HEK293T (cell line): ENCODE results near the gene RNF220.

Source experiments
- ARNT ChIP-seq: fragments of 450-650 bp; IDR thresholded peaks from 2 replicates; pipeline ENCODE4 v1.6.1; 2017; ENCODE audit warnings: mild to moderate bottlenecking
- BHLHE40 ChIP-seq: fragments of 450-650 bp; IDR thresholded peaks from 2 replicates; pipeline ENCODE4 v1.6.1; 2016; ENCODE audit warnings: mild to moderate bottlenecking, moderate library complexity, borderline replicate concordance
- ELF4 ChIP-seq: fragments of 450-650 bp; IDR thresholded peaks from 2 replicates; pipeline ENCODE4 v1.6.1; 2017; ENCODE audit warnings: antibody characterized with exemption
- FOXA1 ChIP-seq: fragments of 450-650 bp; IDR thresholded peaks from 2 replicates; pipeline ENCODE4 v1.6.1; 2016; ENCODE audit warnings: mild to moderate bottlenecking
- FOXK2 ChIP-seq: fragments of 450-650 bp; IDR thresholded peaks from 2 replicates; pipeline ENCODE4 v1.6.1; 2016; ENCODE audit warnings: mild to moderate bottlenecking
- FOXM1 ChIP-seq: fragments of 450-650 bp; IDR thresholded peaks from 2 replicates; pipeline ENCODE4 v1.6.1; 2017; ENCODE audit warnings: mild to moderate bottlenecking, borderline replicate concordance
- L3MBTL2 ChIP-seq: fragments of 450-650 bp; conservative IDR thresholded peaks from 2 replicates; pipeline ENCODE4 v1.6.1; 2016; ENCODE audit warnings: mild to moderate bottlenecking
- LEF1 ChIP-seq: fragments of 450-650 bp; IDR thresholded peaks from 2 replicates; pipeline ENCODE4 v1.6.1; 2017; ENCODE audit warnings: mild to moderate bottlenecking, borderline replicate concordance
- NFRKB ChIP-seq: fragments of 450-650 bp; IDR thresholded peaks from 2 replicates; pipeline ENCODE4 v1.6.1; 2016; ENCODE audit warnings: mild to moderate bottlenecking, moderate library complexity
- SP1 ChIP-seq: fragments of 450-650 bp; IDR thresholded peaks from 2 replicates; pipeline ENCODE4 v1.6.1; 2017
- SUZ12 ChIP-seq: fragments of 450-650 bp; IDR thresholded peaks from 2 replicates; pipeline ENCODE4 v1.6.1; 2016; ENCODE audit warnings: mild to moderate bottlenecking
- TARDBP ChIP-seq: fragments of 450-650 bp; IDR thresholded peaks from 2 replicates; pipeline ENCODE4 v1.6.1; 2016
- ZNF384 ChIP-seq: fragments of 450-650 bp; IDR thresholded peaks from 2 replicates; pipeline ENCODE4 v1.6.1; 2016
- TF ChIP-seq, protein P1 (sequence below): fragments of 450-650 bp; IDR thresholded peaks from 2 replicates; pipeline ENCODE4 v1.6.1; 2016

DNA sequence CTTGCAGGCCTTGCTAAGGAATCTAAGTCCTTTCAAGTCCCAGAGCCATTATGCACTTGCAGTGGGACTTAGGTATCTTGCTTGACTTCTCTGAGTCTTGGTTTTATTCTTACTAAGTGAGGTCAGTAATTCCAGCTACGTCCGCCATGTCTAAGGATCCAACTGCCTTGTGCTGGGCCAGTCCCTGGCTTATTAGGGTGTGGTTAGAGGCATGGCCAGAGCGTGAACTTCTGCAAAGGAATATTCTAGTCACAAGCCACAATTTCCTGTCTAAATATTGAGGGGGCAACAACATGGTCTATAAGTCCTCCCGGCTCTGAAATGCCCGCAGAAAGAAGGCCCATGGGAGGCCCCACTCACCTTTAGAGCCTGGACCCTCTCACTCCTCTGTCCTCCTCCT lies 186.3 kb downstream of the RNF220 start:
- TF ChIP-seq SP1 (no peak), ELF4 (no peak), ZNF384 (no peak), FOXM1 (no peak), NFRKB (no peak), L3MBTL2 (no peak), TARDBP (no peak), FOXA1 (no peak), FOXK2 (no peak), SUZ12 (no peak), BHLHE40 (no peak), LEF1 (no peak), ARNT (no peak)
- TF ChIP-seq, protein P1, sequence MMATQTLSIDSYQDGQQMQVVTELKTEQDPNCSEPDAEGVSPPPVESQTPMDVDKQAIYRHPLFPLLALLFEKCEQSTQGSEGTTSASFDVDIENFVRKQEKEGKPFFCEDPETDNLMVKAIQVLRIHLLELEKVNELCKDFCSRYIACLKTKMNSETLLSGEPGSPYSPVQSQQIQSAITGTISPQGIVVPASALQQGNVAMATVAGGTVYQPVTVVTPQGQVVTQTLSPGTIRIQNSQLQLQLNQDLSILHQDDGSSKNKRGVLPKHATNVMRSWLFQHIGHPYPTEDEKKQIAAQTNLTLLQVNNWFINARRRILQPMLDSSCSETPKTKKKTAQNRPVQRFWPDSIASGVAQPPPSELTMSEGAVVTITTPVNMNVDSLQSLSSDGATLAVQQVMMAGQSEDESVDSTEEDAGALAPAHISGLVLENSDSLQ = no peak
